ENCODE measurements around the gene CTDSPL.

DNA sequence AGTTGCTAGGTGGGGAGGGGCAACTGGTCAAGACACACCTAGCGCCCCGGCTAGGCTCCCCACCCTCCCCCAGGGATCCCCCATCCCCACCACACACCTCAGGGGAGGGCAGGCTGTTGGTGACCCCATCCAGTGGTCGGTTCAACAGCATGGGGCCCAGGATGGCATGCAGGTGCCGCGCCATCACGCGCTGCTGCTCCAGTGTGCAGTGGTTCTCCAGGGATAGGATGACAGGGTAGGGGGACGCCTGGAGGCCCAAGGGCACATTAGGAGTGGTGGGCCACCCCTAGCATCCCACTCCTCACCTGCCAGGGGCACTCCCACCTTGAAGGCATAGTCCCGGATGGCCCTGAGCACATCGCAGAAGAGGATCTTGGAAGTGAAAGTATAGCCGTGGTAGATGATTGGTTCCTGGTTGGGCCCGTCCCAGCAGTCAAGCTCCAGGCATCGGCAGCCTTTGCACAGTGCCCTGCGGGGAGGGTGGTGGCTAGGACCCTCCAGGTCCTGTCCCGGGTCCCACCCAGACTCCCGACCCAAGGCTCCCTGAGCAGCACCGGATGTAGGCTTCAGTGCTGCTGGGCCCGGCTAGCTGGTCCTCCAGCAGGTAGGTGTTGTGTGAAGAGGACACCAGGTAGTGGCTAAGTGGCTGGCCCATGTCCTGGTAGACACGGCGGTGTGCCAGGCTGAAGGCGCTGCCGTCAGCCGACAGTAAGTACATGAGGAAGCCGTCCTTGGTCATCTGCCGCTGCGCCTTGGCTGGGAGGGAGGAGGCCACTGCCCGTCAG, 148.3 kb downstream of the CTDSPL start:
- TF ChIP-seq, protein P1, sequence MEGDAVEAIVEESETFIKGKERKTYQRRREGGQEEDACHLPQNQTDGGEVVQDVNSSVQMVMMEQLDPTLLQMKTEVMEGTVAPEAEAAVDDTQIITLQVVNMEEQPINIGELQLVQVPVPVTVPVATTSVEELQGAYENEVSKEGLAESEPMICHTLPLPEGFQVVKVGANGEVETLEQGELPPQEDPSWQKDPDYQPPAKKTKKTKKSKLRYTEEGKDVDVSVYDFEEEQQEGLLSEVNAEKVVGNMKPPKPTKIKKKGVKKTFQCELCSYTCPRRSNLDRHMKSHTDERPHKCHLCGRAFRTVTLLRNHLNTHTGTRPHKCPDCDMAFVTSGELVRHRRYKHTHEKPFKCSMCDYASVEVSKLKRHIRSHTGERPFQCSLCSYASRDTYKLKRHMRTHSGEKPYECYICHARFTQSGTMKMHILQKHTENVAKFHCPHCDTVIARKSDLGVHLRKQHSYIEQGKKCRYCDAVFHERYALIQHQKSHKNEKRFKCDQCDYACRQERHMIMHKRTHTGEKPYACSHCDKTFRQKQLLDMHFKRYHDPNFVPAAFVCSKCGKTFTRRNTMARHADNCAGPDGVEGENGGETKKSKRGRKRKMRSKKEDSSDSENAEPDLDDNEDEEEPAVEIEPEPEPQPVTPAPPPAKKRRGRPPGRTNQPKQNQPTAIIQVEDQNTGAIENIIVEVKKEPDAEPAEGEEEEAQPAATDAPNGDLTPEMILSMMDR (IDR thresholded peaks at IDR 0.05): no peak
- no peak for TF ChIP-seq EZH2 (IDR thresholded peaks at IDR 0.05)

Data from neural progenitor cell (in vitro differentiated cells).